Measurements from ENCODE around the gene EYA3. TPM values are rescaled to one million over a fixed set of nuclear protein-coding genes. Genes with fewer than 3 reads are reported as not detected.
"Not testable (repeated sequence)": the region's sequence is repeated elsewhere in the genome, so short reads cannot be mapped to it uniquely, and the experiment has no call there.

The EYA3 gene
- total and polyA plus RNA-seq, 7 donors, result 3.6 to 15.3 (median 13.1) TPM

DNA sequence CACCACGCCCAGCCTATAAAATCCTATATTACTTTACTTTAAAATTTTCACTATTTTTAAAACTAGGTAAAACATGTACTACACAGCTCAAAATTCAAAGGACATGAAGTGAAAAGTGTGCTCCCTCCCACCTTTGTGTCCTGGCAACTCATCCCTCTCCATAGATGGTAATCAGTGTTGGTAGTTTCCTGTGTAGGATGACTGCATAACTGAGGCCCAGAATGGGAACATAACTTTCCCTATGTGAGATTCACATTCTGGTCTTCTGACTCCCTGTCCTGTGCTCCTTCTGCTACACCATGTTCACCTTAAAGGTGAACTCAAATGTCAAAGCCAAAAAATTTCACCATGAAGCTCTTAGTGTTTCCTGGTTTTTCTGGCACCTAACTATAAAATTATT is 89.4 kb downstream of the EYA3 start:
- no peak overlapping the region for H3K27ac ChIP-seq
- intact Hi-C loops (cut with DNase I), result no loop called here
- H3K4me1 ChIP-seq, result no peaks in the 10 kb centered on the region
- no peaks in the 10 kb centered on the region for H3K27me3 ChIP-seq (ENCODE audit: insufficient read depth in 3 of 3, low read length in 2 of 3)
- TF ChIP-seq CTCF (IDR thresholded peaks at IDR 0.05), result no peak
- DNase-seq (no peak), ATAC-seq (no peak)
- peaks cover 8 to 95% of the 10 kb centered on the region in 2 donors for H3K36me3 ChIP-seq (ENCODE audit: insufficient read depth in 1 of 2, low read depth in 1 of 2)
- 92 to 98% (median 93%) methylated on average over 1 of the region's 1 CpG for WGBS, 3 donors
- H3K4me3 ChIP-seq, result no peak overlapping the region
- H3K9me3 ChIP-seq, result no peaks in the 10 kb centered on the region

GRCh38 chr1:27994526-27994925 is 93.9 kb downstream of the EYA3 start:
- DNase-seq; H3K9me3 ChIP-seq; H3K4me1 ChIP-seq; intact Hi-C loops (cut with DNase I); H3K4me3 ChIP-seq; H3K27me3 ChIP-seq (ENCODE audit: insufficient read depth in 3 of 3, low read length in 2 of 3); H3K27ac ChIP-seq: not testable (repeated sequence)
- 94 to 99% (median 96%) methylated on average over 6 of the region's 6 CpGs for WGBS, 3 donors
- H3K36me3 ChIP-seq (ENCODE audit: insufficient read depth in 1 of 2, low read depth in 1 of 2), result peaks cover 8 to 100% of the 10 kb centered on the region in 2 donors
- ATAC-seq, result peak in 1 of 4 donors; percentile 7

DNA sequence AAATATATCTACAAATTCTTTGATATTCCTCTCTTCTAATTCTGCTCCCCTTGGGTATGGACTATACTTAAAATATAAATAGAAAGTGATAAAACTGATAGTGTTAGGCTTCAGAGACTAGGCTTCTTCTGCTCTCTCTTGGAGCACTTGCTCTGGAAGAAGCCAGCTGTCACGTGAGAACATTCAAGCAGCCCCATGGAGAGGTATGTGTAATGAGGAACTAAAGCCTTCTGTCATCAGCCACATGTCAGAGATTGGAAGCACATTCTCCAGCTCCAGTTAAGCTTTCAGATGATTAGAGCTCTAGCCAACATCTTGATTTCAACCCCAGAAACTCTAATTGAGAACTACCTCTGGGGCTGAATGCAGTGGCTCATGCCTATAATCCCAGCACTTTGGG is 94.3 kb downstream of the EYA3 start:
- H3K4me1 ChIP-seq, result no peaks in the 10 kb centered on the region
- WGBS, 3 donors, result 21 to 35% (median 23%) methylated on average over 1 of the region's 1 CpG
- intact Hi-C loops (cut with DNase I), result no loop called here
- H3K36me3 ChIP-seq (ENCODE audit: insufficient read depth in 1 of 2, low read depth in 1 of 2), result peaks cover 6 to 100% of the 10 kb centered on the region in 2 donors
- peak in 2 of 4 donors; percentile 40 to 81 for ATAC-seq
- H3K4me3 ChIP-seq, result no peak overlapping the region
- no peaks in the 10 kb centered on the region for H3K9me3 ChIP-seq
- no peak for TF ChIP-seq CTCF (IDR thresholded peaks at IDR 0.05)
- H3K27me3 ChIP-seq (ENCODE audit: insufficient read depth in 3 of 3, low read length in 2 of 3), result no peaks in the 10 kb centered on the region
- DNase-seq, result no peak
- no peak overlapping the region for H3K27ac ChIP-seq

DNA sequence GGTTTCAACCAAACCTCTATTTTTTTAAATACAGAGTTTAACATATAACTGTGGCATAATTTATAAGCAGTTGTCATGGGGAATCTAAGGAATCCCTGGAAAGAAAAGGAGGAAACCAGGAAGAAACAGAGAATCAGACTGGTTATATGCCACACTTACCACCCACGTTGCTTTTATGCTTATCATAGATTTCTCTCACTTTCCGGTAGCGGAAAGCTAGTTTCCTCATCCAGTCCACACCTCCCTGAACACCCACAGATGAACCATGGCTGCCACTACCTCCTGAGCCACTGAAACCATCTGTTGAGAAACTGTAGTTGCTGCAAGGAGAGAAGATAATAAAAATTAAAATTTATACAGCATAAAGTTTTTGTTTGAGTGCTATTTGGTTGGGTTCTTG is 95.2 kb downstream of the EYA3 start:
- ATAC-seq (no peak), DNase-seq (no peak)
- 67 to 69% (median 69%) methylated on average over 3 of the region's 3 CpGs for WGBS, 3 donors
- Histone ChIP-seq H3K27ac (no peak overlapping the region), H3K4me1 (no peaks in the 10 kb centered on the region), H3K4me3 (no peak overlapping the region), H3K9me3 (no peaks in the 10 kb centered on the region), H3K36me3 (ENCODE audit: insufficient read depth in 1 of 2, low read depth in 1 of 2) (peaks cover 5 to 100% of the 10 kb centered on the region in 2 donors), H3K27me3 (ENCODE audit: insufficient read depth in 3 of 3, low read length in 2 of 3) (no peaks in the 10 kb centered on the region)
- no peak for TF ChIP-seq CTCF (IDR thresholded peaks at IDR 0.05)
- intact Hi-C loops (cut with DNase I), result no loop called here

DNA sequence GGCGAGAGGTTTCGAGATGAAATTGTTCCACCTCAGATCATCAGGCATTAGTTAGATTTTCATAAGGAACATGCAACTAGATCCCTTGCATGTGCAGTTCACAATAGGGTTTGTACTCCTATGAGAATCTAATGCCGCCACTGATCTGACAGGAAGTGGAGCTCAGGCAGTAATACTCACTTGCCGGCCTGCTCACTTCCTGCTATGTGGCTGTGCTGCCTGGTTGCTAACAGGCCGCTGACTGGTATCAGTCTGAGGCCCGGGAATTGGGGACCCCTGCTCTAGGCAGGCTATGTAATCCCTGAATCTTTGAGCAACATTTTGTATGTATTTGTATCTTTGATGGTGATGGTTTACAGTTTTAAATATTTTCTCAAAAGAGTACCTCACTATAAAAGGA is 96.1 kb downstream of the EYA3 start:
- no peak overlapping the region for H3K4me3 ChIP-seq
- intact Hi-C loops (cut with DNase I), result no loop called here
- no peak for TF ChIP-seq CTCF (IDR thresholded peaks at IDR 0.05)
- H3K9me3 ChIP-seq, result no peaks in the 10 kb centered on the region
- no peak for DNase-seq
- no peak overlapping the region for H3K27ac ChIP-seq
- ATAC-seq, result no peak
- peaks cover 2 to 100% of the 10 kb centered on the region in 2 donors for H3K36me3 ChIP-seq (ENCODE audit: insufficient read depth in 1 of 2, low read depth in 1 of 2)
- no peaks in the 10 kb centered on the region for H3K4me1 ChIP-seq
- H3K27me3 ChIP-seq (ENCODE audit: insufficient read depth in 3 of 3, low read length in 2 of 3), result no peaks in the 10 kb centered on the region
- WGBS, 3 donors, result 71 to 74% (median 73%) methylated on average over 6 of the region's 6 CpGs

Data from psoas muscle (tissue), 8 donors.